GM23248 (cell line): ENCODE measurements around the gene MTCH1. TPM values are rescaled to one million over a fixed set of nuclear protein-coding genes. Genes with fewer than 3 reads are reported as not detected.

Experiments
- DNase-seq: peaks from one replicate; pipeline ENCODE4 v3.0.0-alpha.2; 2015
- H2AFZ ChIP-seq: fragments of 200-600 bp; sonication (generic); 2 replicates; pipeline ENCODE4 v1.6.1; 2016; ENCODE audit warnings: antibody characterized with exemption
- H3F3A ChIP-seq: fragments of 200-600 bp; sonication (generic); 2 replicates; pipeline ENCODE4 v1.6.1; 2016; ENCODE audit warnings: mild to moderate bottlenecking, antibody characterized with exemption, mixed run types; ENCODE audit not compliant: insufficient read depth
- H3K27ac ChIP-seq: fragments of 200-600 bp; sonication (generic); 2 replicates; pipeline ENCODE4 v1.5.1; 2016; ENCODE audit warnings: mild to moderate bottlenecking
- H3K27me3 ChIP-seq: fragments of 200-600 bp; sonication (generic); replicated peaks from 2 replicates; pipeline ENCODE4 v1.6.1; 2016; ENCODE audit warnings: mild to moderate bottlenecking; ENCODE audit not compliant: insufficient read depth
- H3K36me3 ChIP-seq: fragments of 200-600 bp; sonication (generic); 2 replicates; pipeline ENCODE4 v1.6.1; 2016; ENCODE audit warnings: low read depth, mild to moderate bottlenecking
- H3K4me1 ChIP-seq: fragments of 200-600 bp; sonication (generic); 2 replicates; pipeline ENCODE4 v1.6.1; 2016; ENCODE audit warnings: mild to moderate bottlenecking; ENCODE audit not compliant: insufficient read depth
- H3K4me2 ChIP-seq: fragments of 200-600 bp; sonication (generic); one replicate; pipeline ENCODE4 v1.6.1; 2016; ENCODE audit warnings: mild to moderate bottlenecking; ENCODE audit not compliant: unreplicated experiment
- H3K4me3 ChIP-seq: fragments of 200-600 bp; sonication (generic); 2 replicates; pipeline ENCODE4 v1.5.1; 2016; ENCODE audit warnings: mild to moderate bottlenecking
- H3K79me2 ChIP-seq: fragments of 200-600 bp; sonication (generic); 2 replicates; pipeline ENCODE4 v1.6.1; 2016; ENCODE audit warnings: mild to moderate bottlenecking; ENCODE audit not compliant: insufficient read depth
- H3K9ac ChIP-seq: fragments of 200-600 bp; sonication (generic); 2 replicates; pipeline ENCODE4 v1.6.1; 2016; ENCODE audit warnings: mild to moderate bottlenecking
- H3K9me2 ChIP-seq: fragments of 200-600 bp; sonication (generic); 2 replicates; pipeline ENCODE4 v1.6.1; 2016; ENCODE audit warnings: mixed run types, mild to moderate bottlenecking, moderate library complexity; ENCODE audit not compliant: insufficient read depth
- H3K9me3 ChIP-seq: fragments of 200-600 bp; sonication (generic); one replicate; pipeline ENCODE4 v1.6.1; 2017; ENCODE audit warnings: low read depth
- H4K20me1 ChIP-seq: fragments of 200-600 bp; sonication (generic); 2 replicates; pipeline ENCODE4 v1.6.0; 2016; ENCODE audit not compliant: insufficient read depth
- EZH2 ChIP-seq: fragments of 200-600 bp; sonication (generic); IDR thresholded peaks from 2 replicates; pipeline ENCODE4 v1.6.1; 2018; ENCODE audit warnings: antibody characterized with exemption, mild to moderate bottlenecking; ENCODE audit not compliant: insufficient read depth, poor library complexity, severe bottlenecking
- EZH2phosphoT487 ChIP-seq: fragments of 200-600 bp; sonication (generic); IDR thresholded peaks from 2 replicates; pipeline ENCODE4 v1.6.1; 2018; ENCODE audit warnings: antibody characterized with exemption, moderate library complexity, mild to moderate bottlenecking, low read depth; ENCODE audit not compliant: insufficient read depth
- WGBS, 2 experiments: methylation state at CpG; one replicate each; pipeline ENCODE4 v1.1.6; 2015 to 2017; ENCODE audit warnings: low lambda C conversion rate in 2 of 2, low coverage in 1 of 2; ENCODE audit errors: missing lambda C conversion rate in 2 of 2; 5-methylcytosine and 5-hydroxymethylcytosine counted together
- in situ Hi-C: fragments of 300-500 bp; cut with MboI; formaldehyde crosslinking; loops from 2 replicates; pipeline ENCODE4 v1.15.0; 2020
- polyA plus RNA-seq: library from polyadenylated mRNA; unstranded; fragments of >200 nt; fragmentation: Nextera tagmentation; extraction: Ambion mirVana; gene quantifications from 2 replicates; pipeline ENCODE4 v1.2.1, GENCODE V29; 2016
- total RNA-seq: library from RNA; depleted of rRNA; stranded (reverse); fragments of >200 nt; shearing (Covaris generic); gene quantifications from 2 replicates; pipeline ENCODE4 v1.2.3, GENCODE V29; 2014

MTCH1 gene
- total and polyA plus RNA-seq, 2 experiments from 2014 or later: 370 to 473 TPM

- WGBS, 2 experiments: 53 to 56% methylated on average over 13 to 14 of the region's 14 CpGs
These were observed 16.7 kb downstream of the MTCH1 start for GRCh38 chr6:36969240-36969691.

GRCh38 chr6:36968266-36968977, 17.6 kb downstream of the MTCH1 start:
- Histone ChIP-seq H3K4me3 (no peak overlapping the region), H2AFZ (no peak overlapping the region), H3K4me2 (no peak overlapping the region), H3F3A (peaks cover 46% of the 10 kb centered on the region), H3K79me2 (peaks cover 17% of the 10 kb centered on the region), H3K36me3 (peaks cover 49% of the 10 kb centered on the region), H3K9me3 (no peaks in the 10 kb centered on the region), H3K27ac (no peak overlapping the region), H3K4me1 (no peaks in the 10 kb centered on the region), H3K27me3 (no peaks in the 10 kb centered on the region), H3K9ac (no peak overlapping the region), H4K20me1 (no peaks in the 10 kb centered on the region), H3K9me2 (no peaks in the 10 kb centered on the region)
- in situ Hi-C loops: no loop called here
- no peak for TF ChIP-seq EZH2phosphoT487
- TF ChIP-seq EZH2: no peak
- DNase-seq: peak; percentile 64
- 68 to 70% methylated on average over 14 to 16 of the region's 16 CpGs for WGBS, 2 experiments

More at GRCh38 chr6:36969240-36969691, 16.7 kb downstream of the MTCH1 start:
- H3K27me3 ChIP-seq: no peaks in the 10 kb centered on the region
- H3K27ac ChIP-seq: no peak overlapping the region
- no peak overlapping the region for H3K4me3 ChIP-seq
- in situ Hi-C loops: no loop called here
- H2AFZ ChIP-seq: no peak overlapping the region
- peaks cover 46% of the 10 kb centered on the region for H3F3A ChIP-seq
- H3K36me3 ChIP-seq: peaks cover 57% of the 10 kb centered on the region
- no peak overlapping the region for H3K4me2 ChIP-seq
- no peaks in the 10 kb centered on the region for H3K4me1 ChIP-seq
- H4K20me1 ChIP-seq: no peaks in the 10 kb centered on the region
- no peaks in the 10 kb centered on the region for H3K9me2 ChIP-seq
- H3K9me3 ChIP-seq: no peaks in the 10 kb centered on the region
- no peak for DNase-seq
- peaks cover 25% of the 10 kb centered on the region for H3K79me2 ChIP-seq
- no peak overlapping the region for H3K9ac ChIP-seq
- no peak for TF ChIP-seq EZH2

GRCh38 chr6:36967757-36968156, 18.2 kb downstream of the MTCH1 start:
- H3K9me2 ChIP-seq: no peaks in the 10 kb centered on the region
- no peak overlapping the region for H3K4me3 ChIP-seq
- H3F3A ChIP-seq: peaks cover 46% of the 10 kb centered on the region
- DNase-seq: no peak
- WGBS, 2 experiments: 59 to 67% methylated on average over 4 of the region's 4 CpGs
- in situ Hi-C loops: no loop called here
- no peaks in the 10 kb centered on the region for H3K4me1 ChIP-seq
- H2AFZ ChIP-seq: no peak overlapping the region
- no peaks in the 10 kb centered on the region for H3K9me3 ChIP-seq
- peaks cover 42% of the 10 kb centered on the region for H3K36me3 ChIP-seq
- TF ChIP-seq EZH2phosphoT487: no peak
- TF ChIP-seq EZH2: no peak
- H4K20me1 ChIP-seq: no peaks in the 10 kb centered on the region
- H3K27ac ChIP-seq: no peak overlapping the region
- no peaks in the 10 kb centered on the region for H3K27me3 ChIP-seq
- no peak overlapping the region for H3K9ac ChIP-seq
- H3K4me2 ChIP-seq: no peak overlapping the region
- H3K79me2 ChIP-seq: peaks cover 12% of the 10 kb centered on the region; the same call in 1 of the 2 replicates

- peaks cover 46% of the 10 kb centered on the region for H3F3A ChIP-seq
- no peak overlapping the region for H3K4me3 ChIP-seq
- H3K9me3 ChIP-seq: no peaks in the 10 kb centered on the region
- H3K4me1 ChIP-seq: no peaks in the 10 kb centered on the region
- WGBS, 2 experiments: 73 to 81% methylated on average over 3 of the region's 3 CpGs
- in situ Hi-C loops: no loop called here
- H3K4me2 ChIP-seq: no peak overlapping the region
- H3K27me3 ChIP-seq: no peaks in the 10 kb centered on the region
- H3K36me3 ChIP-seq: peaks cover 38% of the 10 kb centered on the region
- no peak overlapping the region for H3K9ac ChIP-seq
- H3K27ac ChIP-seq: no peak overlapping the region; the same call in 1 of the 2 replicates
- H3K9me2 ChIP-seq: no peaks in the 10 kb centered on the region
- no peak for TF ChIP-seq EZH2phosphoT487
- no peak for TF ChIP-seq EZH2
- H4K20me1 ChIP-seq: no peaks in the 10 kb centered on the region
- DNase-seq: no peak
- H3K79me2 ChIP-seq: peaks cover 7% of the 10 kb centered on the region; the same call in 1 of the 2 replicates
- no peak overlapping the region for H2AFZ ChIP-seq
These were observed 18.7 kb downstream of the MTCH1 start for GRCh38 chr6:36967301-36967700.
